SK-N-SH (cell line): ENCODE results near the gene MGAT5. TPM values are rescaled to one million over a fixed set of nuclear protein-coding genes. Genes with fewer than 3 reads are reported as not detected.

Experiments
- CTCF ChIA-PET: fragments of 300-600, 350-600 bp; formaldehyde crosslinking; extraction: SDS; loops from one replicate; lab custom pipeline; 2021; lab: Yijun Ruan, JAX
- POLR2A ChIA-PET: fragments of 350-600 bp; sonication (Branson Sonifier 250); formaldehyde crosslinking; extraction: SDS; loops from one replicate; lab custom pipeline; 2020; ENCODE audit warnings: antibody characterized with exemption, inconsistent platforms; lab: Yijun Ruan, JAX
- DNase-seq: peaks from one replicate; pipeline ENCODE4 v3.0.0; 2012
- H2AFZ ChIP-seq: fragments of 200-600 bp; sonication (generic); 2 replicates; pipeline ENCODE4 v1.8.1; 2016; ENCODE audit warnings: antibody characterized with exemption, mild to moderate bottlenecking, low read depth
- H3F3A ChIP-seq: fragments of 200-600 bp; sonication (generic); replicated peaks from 2 replicates; pipeline ENCODE3; 2016; ENCODE audit warnings: antibody characterized with exemption, mild to moderate bottlenecking; ENCODE audit not compliant: insufficient read depth
- H3K27ac ChIP-seq, 2 experiments: fragments of 200-500 bp in 1 of 2; fragments of 200-600 bp in 1 of 2; sonication (Bioruptor generic) in 1 of 2; sonication (generic), shearing (Covaris generic) in 1 of 2; 2 replicates each; pipeline versions ENCODE4 v1.5.1 to v1.6.1; 2014 to 2016; ENCODE audit warnings: low read depth in 2 of 2, inconsistent platforms in 1 of 2, low read length in 1 of 2, mild to moderate bottlenecking in 1 of 2, mixed read lengths in 1 of 2
- H3K27me3 ChIP-seq: fragments of 200-600 bp; sonication (generic), shearing (Covaris generic); 2 replicates; pipeline ENCODE4 v1.6.1; 2016; ENCODE audit warnings: mixed run types; ENCODE audit not compliant: insufficient read depth
- H3K36me3 ChIP-seq, 2 experiments: fragments of 200-500 bp in 1 of 2; fragments of 200-600 bp in 1 of 2; sonication (Bioruptor generic) in 1 of 2; sonication (generic) in 1 of 2; replicated peaks in 1 of 2; 2 replicates each; pipeline versions ENCODE3 to v1.5.1; 2014 to 2016; ENCODE audit warnings: low read length in 1 of 2, mild to moderate bottlenecking in 1 of 2; ENCODE audit not compliant: insufficient read depth in 2 of 2, control insufficient read depth in 1 of 2
- H3K4me1 ChIP-seq, 2 experiments: fragments of 200-500 bp in 1 of 2; fragments of 200-600 bp in 1 of 2; sonication (Bioruptor generic) in 1 of 2; sonication (generic), shearing (Covaris generic) in 1 of 2; 2 replicates each; pipeline versions ENCODE4 v1.5.1 to v1.6.1; 2014 to 2016; ENCODE audit warnings: low read depth in 1 of 2, low read length in 1 of 2, mixed run types in 1 of 2; ENCODE audit not compliant: insufficient read depth in 2 of 2, control insufficient read depth in 1 of 2
- H3K4me2 ChIP-seq: fragments of 200-600 bp; sonication (generic), shearing (Covaris generic); 2 replicates; pipeline ENCODE4 v1.6.1; 2017; ENCODE audit warnings: mixed run types
- H3K4me3 ChIP-seq, 2 experiments: fragments of 200-500 bp in 1 of 2; fragments of 200-600 bp in 1 of 2; sonication (Bioruptor generic) in 1 of 2; sonication (generic), shearing (Covaris generic) in 1 of 2; 2 replicates each; pipeline versions ENCODE4 v1.5.1 to v1.8.1; 2014 to 2016; ENCODE audit warnings: low read depth in 2 of 2, inconsistent platforms in 1 of 2, low read length in 1 of 2, mild to moderate bottlenecking in 1 of 2, mixed read lengths in 1 of 2, moderate library complexity in 1 of 2
- H3K79me2 ChIP-seq: fragments of 200-600 bp; sonication (generic); 2 replicates; pipeline ENCODE4 v1.8.1; 2017; ENCODE audit warnings: mild to moderate bottlenecking; ENCODE audit not compliant: insufficient read depth
- H3K9ac ChIP-seq: fragments of 200-600 bp; sonication (generic); 2 replicates; pipeline ENCODE4 v1.6.1; 2017; ENCODE audit warnings: mixed run types
- H3K9me2 ChIP-seq: fragments of 200-600 bp; sonication (generic); 2 replicates; pipeline ENCODE4 v1.6.1; 2017; ENCODE audit warnings: mixed run types
- H3K9me3 ChIP-seq: fragments of 200-600 bp; sonication (generic); 2 replicates; pipeline ENCODE4 v1.6.1; 2017; ENCODE audit warnings: mixed run types, mild to moderate bottlenecking, moderate library complexity
- H4K20me1 ChIP-seq: fragments of 200-600 bp; sonication (generic); 2 replicates; pipeline ENCODE4 v1.6.1; 2017; ENCODE audit warnings: mild to moderate bottlenecking, mixed run types; ENCODE audit not compliant: insufficient read depth
- CHD2 ChIP-seq: fragments of 150-350 bp; IDR thresholded peaks from 2 replicates; pipeline ENCODE4 v1.6.1; 2018; ENCODE audit warnings: low read length; ENCODE audit not compliant: partially characterized antibody
- FOSL2 ChIP-seq: IDR thresholded peaks from 2 replicates; pipeline ENCODE4 v1.4.0; 2012; ENCODE audit warnings: low read depth, mild to moderate bottlenecking, moderate library complexity, borderline replicate concordance
- FOXJ3 ChIP-seq: sonication (generic); formaldehyde crosslinking; IDR thresholded peaks from 2 replicates; pipeline ENCODE4 v1.5.1; 2020; ENCODE audit warnings: mild to moderate bottlenecking, missing genetic modification reagents
- GATA2 ChIP-seq: sonication (generic); formaldehyde crosslinking; IDR thresholded peaks from 2 replicates; pipeline ENCODE4 v1.5.0; 2020; ENCODE audit warnings: mild to moderate bottlenecking, missing genetic modification reagents
- JUND ChIP-seq: IDR thresholded peaks from 2 replicates; pipeline ENCODE4 v1.4.0; 2012
- MEF2A ChIP-seq: IDR thresholded peaks from 2 replicates; pipeline ENCODE4 v1.4.0; 2012; ENCODE audit warnings: low read depth, borderline replicate concordance
- MXI1 ChIP-seq: IDR thresholded peaks from 2 replicates; pipeline ENCODE4 v1.6.1; 2012; ENCODE audit warnings: mild to moderate bottlenecking, low read depth, low read length, improper control_type of control experiment
- NFIC ChIP-seq: IDR thresholded peaks from 2 replicates; pipeline ENCODE4 v1.4.0; 2012; ENCODE audit warnings: borderline replicate concordance
- PBX3 ChIP-seq: IDR thresholded peaks from 2 replicates; pipeline ENCODE4; 2012
- RAD21 ChIP-seq: IDR thresholded peaks from 2 replicates; pipeline ENCODE4 v1.6.1; 2012; ENCODE audit warnings: mild to moderate bottlenecking, low read length
- RCOR1 ChIP-seq: fragments of 150-350 bp; IDR thresholded peaks from 2 replicates; pipeline ENCODE4 v1.6.1; 2017; ENCODE audit warnings: antibody characterized with exemption, low read length
- REST ChIP-seq: IDR thresholded peaks from 2 replicates; pipeline ENCODE4 v1.6.1; 2012; ENCODE audit warnings: mild to moderate bottlenecking, low read depth, low read length, moderate library complexity
- TAF1 ChIP-seq: IDR thresholded peaks from 2 replicates; pipeline ENCODE4 v1.6.1; 2012; ENCODE audit warnings: low read depth, mild to moderate bottlenecking, low read length, moderate library complexity, borderline replicate concordance
- TEAD4 ChIP-seq: IDR thresholded peaks from 2 replicates; pipeline ENCODE4 v1.4.0; 2012; ENCODE audit warnings: mild to moderate bottlenecking, borderline replicate concordance; ENCODE audit not compliant: insufficient read depth
- USF2 ChIP-seq: fragments of 150-350 bp; IDR thresholded peaks from 2 replicates; pipeline ENCODE4 v1.6.1; 2017; ENCODE audit warnings: antibody characterized with exemption, low read length, low read depth, borderline replicate concordance
- YY1 ChIP-seq: IDR thresholded peaks from 2 replicates; pipeline ENCODE4 v1.4.0; 2012; ENCODE audit warnings: low read depth, mild to moderate bottlenecking
- WGBS: methylation state at CpG from one replicate; pipeline ENCODE4 v1.1.6; 2017; ENCODE audit warnings: low lambda C conversion rate; 5-methylcytosine and 5-hydroxymethylcytosine counted together
- polyA plus RNA-seq, 3 experiments: library from polyadenylated mRNA; depleted of rRNA; stranded (reverse); fragments of >200 nt; gene quantifications; 2 replicates each; pipeline ENCODE4 v1.2.3, GENCODE V29; 2012

MGAT5 gene
- polyA plus RNA-seq, 1 of the 3 experiments (the other 2 are of a cell fraction), result 18.2 TPM

- TF ChIP-seq REST (no peak), FOSL2 (no peak), TAF1 (no peak), FOXJ3 (no peak), RCOR1 (no peak), GATA2 (CRISPR knock-in tag) (no peak), PBX3 (no peak), JUND (no peak), CHD2 (no peak), YY1 (no peak), RAD21 (no peak), TEAD4 (no peak), USF2 (no peak), NFIC (no peak), MXI1 (no peak), MEF2A (no peak)
- H2AFZ ChIP-seq, result no peak overlapping the region
- CTCF ChIA-PET, result interaction anchor here (1.1 to 10.2 kb wide), 5 partner anchors 14 to 568 kb away, joined by 3 to 111 read pairs (median 6); no protein-coding TSS in a partner anchor
- no peaks in the 10 kb centered on the region for H3K9me2 ChIP-seq
- 89% methylated on average over 3 of the region's 4 CpGs for WGBS
- no peaks in the 10 kb centered on the region for H4K20me1 ChIP-seq
- H3K27me3 ChIP-seq, result no peaks in the 10 kb centered on the region
- peaks cover 0 to 10% of the 10 kb centered on the region in 2 experiments for H3K36me3 ChIP-seq
- H3K9me3 ChIP-seq, result no peaks in the 10 kb centered on the region
- POLR2A ChIA-PET, result no interaction called here
- H3K27ac ChIP-seq, result no peak overlapping the region
- no peak overlapping the region for H3K9ac ChIP-seq
- no peak overlapping the region for H3K4me2 ChIP-seq
- H3K4me3 ChIP-seq, result no peak overlapping the region
- no peaks in the 10 kb centered on the region; a peak in 1 of 4 replicates for H3K4me1 ChIP-seq
- H3F3A ChIP-seq, result no peaks in the 10 kb centered on the region
- no peaks in the 10 kb centered on the region for H3K79me2 ChIP-seq
- DNase-seq, result no peak
These were observed 199.6 kb downstream of the MGAT5 start for GRCh38 chr2:134453476-134453875.
